H1 (cell line): ENCODE measurements around the gene OSBPL3. TPM values are rescaled to one million over a fixed set of nuclear protein-coding genes. Genes with fewer than 3 reads are reported as not detected.

ENCODE experiments used
- CTCF ChIA-PET: fragments of 300-600 bp; sonication (Branson Sonifier 250); formaldehyde crosslinking; loops from one replicate; lab custom pipeline; 2021; ENCODE audit not compliant: partially characterized antibody; lab: Charles Lee
- POLR2A ChIA-PET: fragments of 300-600 bp; sonication (Branson Sonifier 250); formaldehyde crosslinking; loops from one replicate; lab custom pipeline; 2021; ENCODE audit warnings: inconsistent platforms; ENCODE audit not compliant: partially characterized antibody; lab: Charles Lee
- DNase-seq, 2 experiments: peaks; one replicate each; pipeline versions ENCODE4 v3.0.0 to v3.0.0-alpha.2; 2010 to 2022; ENCODE audit warnings: low spot score in 2 of 2, low read depth in 1 of 2, mixed read lengths in 1 of 2
- FAIRE-seq: peaks from 2 replicates; lab custom pipeline; 2011; peaks lifted over from hg19 to GRCh38; lab: Jason Lieb, UNC
- H2AFZ ChIP-seq: 2 replicates; pipeline ENCODE4 v1.8.1; 2012; ENCODE audit warnings: low read length, inconsistent platforms
- H2AK5ac ChIP-seq: 2 replicates; pipeline ENCODE4 v1.6.1; 2013; ENCODE audit warnings: low read depth, low read length
- H2BK120ac ChIP-seq: replicated peaks from 2 replicates; pipeline ENCODE3; 2013; ENCODE audit warnings: low read depth, low read length, inconsistent platforms
- H2BK12ac ChIP-seq: 2 replicates; pipeline ENCODE4 v1.6.1; 2013; ENCODE audit warnings: low read depth, low read length
- H2BK15ac ChIP-seq: 2 replicates; pipeline ENCODE4 v1.6.1; 2013; ENCODE audit warnings: low read length
- H2BK20ac ChIP-seq: 2 replicates; pipeline ENCODE4 v1.6.1; 2013; ENCODE audit warnings: low read length
- H2BK5ac ChIP-seq: 2 replicates; pipeline ENCODE4 v1.6.1; 2013; ENCODE audit warnings: low read depth, low read length
- H3K14ac ChIP-seq: 2 replicates; pipeline ENCODE4 v1.6.1; 2013; ENCODE audit warnings: inconsistent platforms; ENCODE audit not compliant: insufficient read length
- H3K18ac ChIP-seq: 2 replicates; pipeline ENCODE4 v1.6.1; 2013; ENCODE audit warnings: low read length; ENCODE audit errors: extremely low read depth
- H3K23ac ChIP-seq: 2 replicates; pipeline ENCODE4 v1.6.1; 2013; ENCODE audit warnings: inconsistent platforms; ENCODE audit not compliant: insufficient read length
- H3K23me2 ChIP-seq: 2 replicates; pipeline ENCODE4 v1.6.1; 2013; ENCODE audit warnings: low read depth, low read length
- H3K27ac ChIP-seq: 2 replicates; pipeline ENCODE4 v1.6.1; 2011; ENCODE audit warnings: low read depth, low read length, inconsistent platforms
- H3K27me3 ChIP-seq, 4 experiments: replicated peaks in 1 of 4; 1 replicate in 1 of 4; 2 replicates in 3 of 4; pipeline versions ENCODE4 v1.6.1 to v1.8.1; 2011 to 2013; ENCODE audit warnings: low read length in 3 of 4, mild to moderate bottlenecking in 3 of 4, inconsistent platforms in 2 of 4, mixed read lengths in 2 of 4, moderate library complexity in 1 of 4; ENCODE audit not compliant: control insufficient read depth in 3 of 4, insufficient read depth in 3 of 4; ENCODE audit errors: extremely low read depth in 1 of 4
- H3K36me3 ChIP-seq, 4 experiments: 2 replicates each; pipeline versions ENCODE4 v1.6.1 to v1.8.1; 2011 to 2013; ENCODE audit warnings: mild to moderate bottlenecking in 4 of 4, low read length in 3 of 4, moderate library complexity in 2 of 4, control low read depth in 1 of 4, inconsistent platforms in 1 of 4; ENCODE audit not compliant: insufficient read depth in 4 of 4, control insufficient read depth in 2 of 4
- H3K4ac ChIP-seq: replicated peaks from 2 replicates; pipeline ENCODE3; 2013; ENCODE audit warnings: low read length, low read depth, mixed read lengths, inconsistent platforms; ENCODE audit not compliant: insufficient read length
- H3K4me1 ChIP-seq, 4 experiments: replicated peaks in 1 of 4; 1 replicate in 1 of 4; 2 replicates in 3 of 4; pipeline versions ENCODE4 v1.6.1 to v1.8.1; 2011 to 2013; ENCODE audit warnings: low read length in 3 of 4, inconsistent platforms in 2 of 4, mixed read lengths in 1 of 4; ENCODE audit not compliant: insufficient read depth in 4 of 4, control insufficient read depth in 3 of 4
- H3K4me2 ChIP-seq, 2 experiments: 2 replicates each; pipeline versions ENCODE4 v1.6.1 to v1.8.1; 2011 to 2013; ENCODE audit warnings: low read depth in 2 of 2, low read length in 2 of 2, control low read depth in 1 of 2, inconsistent platforms in 1 of 2, mild to moderate bottlenecking in 1 of 2; ENCODE audit not compliant: insufficient read depth in 1 of 2
- H3K4me3 ChIP-seq, 4 experiments: fragments of 200-600, 300-600 bp in 1 of 4; sonication (generic), shearing (Covaris generic), sonication (Bioruptor Twin) in 1 of 4; 2 replicates each; pipeline versions ENCODE4 v1.5.1 to v1.8.1; 2011 to 2016; ENCODE audit warnings: low read length in 4 of 4, low read depth in 3 of 4, control low read depth in 2 of 4, inconsistent platforms in 2 of 4, mild to moderate bottlenecking in 2 of 4, mixed read lengths in 1 of 4, moderate library complexity in 1 of 4; ENCODE audit not compliant: insufficient read depth in 2 of 4; ENCODE audit errors: extremely low read depth in 1 of 4
- H3K56ac ChIP-seq: replicated peaks from 2 replicates; pipeline ENCODE3; 2013; ENCODE audit warnings: low read depth, mild to moderate bottlenecking, mixed read lengths, low read length, inconsistent platforms; ENCODE audit not compliant: insufficient read length
- H3K79me1 ChIP-seq: 2 replicates; pipeline ENCODE4 v1.6.1; 2013; ENCODE audit warnings: low read depth, low read length, control low read depth
- H3K79me2 ChIP-seq, 2 experiments: 2 replicates each; pipeline versions ENCODE4 v1.6.1 to v1.8.1; 2012 to 2013; ENCODE audit warnings: low read length in 2 of 2, mild to moderate bottlenecking in 2 of 2, inconsistent platforms in 1 of 2; ENCODE audit not compliant: insufficient read depth in 2 of 2, control insufficient read depth in 1 of 2
- H3K9ac ChIP-seq, 4 experiments: replicated peaks in 1 of 4; 1 replicate in 1 of 4; 2 replicates in 3 of 4; pipeline versions ENCODE4 v1.6.1 to v1.8.1; 2011 to 2013; ENCODE audit warnings: low read depth in 3 of 4, low read length in 3 of 4, control low read depth in 2 of 4, mild to moderate bottlenecking in 2 of 4, moderate library complexity in 2 of 4, inconsistent platforms in 1 of 4; ENCODE audit errors: extremely low read depth in 1 of 4
- H3K9me3 ChIP-seq, 2 experiments: 2 replicates each; pipeline versions ENCODE4 v1.6.1 to v1.8.1; 2012 to 2013; ENCODE audit warnings: mild to moderate bottlenecking in 2 of 2, moderate library complexity in 2 of 2, control low read depth in 1 of 2, inconsistent platforms in 1 of 2, low read depth in 1 of 2, low read length in 1 of 2, mixed read lengths in 1 of 2; ENCODE audit not compliant: insufficient read depth in 2 of 2
- H4K20me1 ChIP-seq, 2 experiments: replicated peaks in 1 of 2; 2 replicates each; pipeline versions ENCODE3 to v1.8.1; 2011 to 2013; ENCODE audit warnings: inconsistent platforms in 2 of 2, low read length in 2 of 2, mild to moderate bottlenecking in 1 of 2; ENCODE audit not compliant: insufficient read depth in 2 of 2, control insufficient read depth in 1 of 2
- H4K5ac ChIP-seq: 2 replicates; pipeline ENCODE4 v1.6.1; 2013; ENCODE audit warnings: low read length, low read depth, mixed read lengths, inconsistent platforms; ENCODE audit not compliant: insufficient read length
- H4K8ac ChIP-seq: 2 replicates; pipeline ENCODE4 v1.8.0; 2013; ENCODE audit warnings: mild to moderate bottlenecking, moderate library complexity, low read length, inconsistent platforms; ENCODE audit not compliant: insufficient read depth; ENCODE audit errors: extremely low read depth
- H4K91ac ChIP-seq: replicated peaks from 2 replicates; pipeline ENCODE3; 2013; ENCODE audit warnings: low read length, mixed read lengths, inconsistent platforms; ENCODE audit not compliant: insufficient read length
- CBX8 ChIP-seq: fragments of 300-800, 300-1000 bp; sonication (generic); IDR thresholded peaks from 2 replicates; pipeline ENCODE4 v1.7.1; 2016; ENCODE audit warnings: low read depth, low read length, borderline replicate concordance
- CTBP2 ChIP-seq: IDR thresholded peaks from 2 replicates; pipeline ENCODE4 v1.7.0; 2011; ENCODE audit warnings: borderline replicate concordance, mild to moderate bottlenecking, moderate library complexity, mixed read lengths, low read length; ENCODE audit not compliant: insufficient read depth, insufficient read length
- EGR1 ChIP-seq: IDR thresholded peaks from 2 replicates; pipeline ENCODE4 v1.6.1; 2011; ENCODE audit warnings: low read depth, low read length, borderline replicate concordance
- EP300 ChIP-seq, 2 experiments: IDR thresholded peaks; 1 replicate in 1 of 2; 2 replicates in 1 of 2; pipeline ENCODE4 v1.6.1; 2011 to 2012; ENCODE audit warnings: low read depth in 2 of 2, low read length in 2 of 2, mild to moderate bottlenecking in 2 of 2, borderline replicate concordance in 1 of 2, inconsistent platforms in 1 of 2, moderate library complexity in 1 of 2
- GABPA ChIP-seq: IDR thresholded peaks from 2 replicates; pipeline ENCODE4 v1.6.1; 2011; ENCODE audit warnings: mild to moderate bottlenecking, low read length, moderate library complexity, borderline replicate concordance; ENCODE audit not compliant: insufficient read depth
- JUND ChIP-seq: IDR thresholded peaks from 2 replicates; pipeline ENCODE4 v1.6.1; 2011; ENCODE audit warnings: mild to moderate bottlenecking, improper control_type of control experiment, low read length
- NANOG ChIP-seq: IDR thresholded peaks from 2 replicates; pipeline ENCODE4 v1.6.1; 2011; ENCODE audit warnings: low read length, low read depth, mild to moderate bottlenecking, inconsistent platforms; ENCODE audit not compliant: insufficient read depth, poor library complexity, severe bottlenecking
- TCF12 ChIP-seq: IDR thresholded peaks from 2 replicates; pipeline ENCODE4 v1.6.1; 2011; ENCODE audit warnings: low read depth, mild to moderate bottlenecking, low read length
- TEAD4 ChIP-seq: IDR thresholded peaks from 2 replicates; pipeline ENCODE4 v1.6.1; 2012; ENCODE audit warnings: low read depth, low read length, inconsistent platforms, mixed read lengths
- WGBS, 2 experiments: shearing (Covaris generic) in 1 of 2; methylation state at CpG; one replicate each; pipeline versions ENCODE4 v1.1.6 to v1.1.7; 2013 to 2015; ENCODE audit warnings: low lambda C conversion rate in 2 of 2, mixed read lengths in 2 of 2, inconsistent platforms in 1 of 2, low coverage in 1 of 2, missing lambda C conversion rate in 1 of 2; ENCODE audit not compliant: insufficient replicate concordance in 2 of 2, insufficient coverage in 1 of 2, insufficient read length in 1 of 2; ENCODE audit errors: extremely low coverage in 1 of 2, missing lambda C conversion rate in 1 of 2; 5-methylcytosine and 5-hydroxymethylcytosine counted together
- polyA plus RNA-seq, 7 experiments: library from polyadenylated mRNA; depleted of rRNA in 3 of 7; stranded (reverse) in 5 of 7; unstranded in 2 of 7; fragments of >200 nt in 5 of 7; fragments of 200-250 nt in 2 of 7; gene quantifications; 1 replicate in 5 of 7; 2 replicates in 1 of 7; 4 replicates in 1 of 7; pipeline versions ENCODE4 v1.2.1 to v1.2.3, GENCODE V29; 2011 to 2013; ENCODE audit warnings: missing spikeins in 2 of 7, mixed read lengths in 2 of 7
- total RNA-seq: library from RNA; stranded (reverse); fragmentation: NEBNext Ultra II Directional; extraction: Animal tissue kit (Norgen Biotek cat#: 25700); gene quantifications from 2 replicates; pipeline ENCODE4 v1.2.1, GENCODE V29; 2021
- TF ChIP-seq, protein P1 (sequence below): IDR thresholded peaks from 2 replicates; pipeline ENCODE4 v1.6.1; 2012; ENCODE audit warnings: inconsistent platforms

OSBPL3 gene
- total and polyA plus RNA-seq, 2 of the 8 experiments (the other 6 are each of a cell fraction or from before 2014, with no cell fraction given), result 2.8 to 13.9 TPM

DNA sequence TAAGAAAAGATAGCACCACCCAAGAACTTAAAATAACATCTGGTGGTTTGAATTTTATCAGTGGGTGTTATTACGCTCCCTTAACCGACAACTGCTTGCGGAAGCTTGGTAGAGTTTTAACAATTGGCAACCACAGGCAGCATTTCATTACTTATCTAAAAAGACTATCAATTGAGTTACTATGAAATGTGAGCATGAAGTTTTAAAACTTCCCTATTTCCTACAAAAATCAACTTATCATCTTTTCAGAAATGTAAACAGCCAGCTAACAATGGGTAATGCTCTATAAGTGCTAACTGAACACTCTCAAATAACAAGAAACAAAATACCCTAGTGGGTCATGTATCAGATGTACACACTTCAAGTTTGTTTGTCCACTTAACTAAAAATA lies 68.8 kb downstream of the OSBPL3 start:
- Histone ChIP-seq H3K18ac (no peak overlapping the region), H3K23ac (no peak overlapping the region), H3K4me3 (no peak overlapping the region), H3K4ac (no peak overlapping the region), H4K20me1 (no peaks in the 10 kb centered on the region), H3K56ac (no peak overlapping the region), H3K27ac (no peak overlapping the region), H3K79me2 (no peaks in the 10 kb centered on the region), H3K36me3 (no peaks in the 10 kb centered on the region; a peak in 1 of 8 replicates), H2BK12ac (no peak overlapping the region), H3K9me3 (no peaks in the 10 kb centered on the region), H3K9ac (no peak overlapping the region), H3K23me2 (no peaks in the 10 kb centered on the region), H3K14ac (no peak overlapping the region), H4K5ac (no peak overlapping the region), H3K4me2 (no peak overlapping the region), H3K79me1 (no peaks in the 10 kb centered on the region), H2BK5ac (no peak overlapping the region), H2BK20ac (no peak overlapping the region), H3K27me3 (no peaks in the 10 kb centered on the region), H2AFZ (no peak overlapping the region), H4K8ac (no peak overlapping the region), H2BK120ac (no peak overlapping the region), H3K4me1 (peaks cover 0 to 1% (median 0%) of the 10 kb centered on the region in 4 experiments; a peak in 2 of 7 replicates), H4K91ac (no peak overlapping the region), H2AK5ac (no peak overlapping the region), H2BK15ac (no peak overlapping the region)
- FAIRE-seq (no peak), DNase-seq (no peak)
- ChIA-PET POLR2A (no interaction called here), CTCF (interaction anchor here (1.2 to 2.1 kb wide), 6 partner anchors 10 to 182 kb away, joined by 3 to 9 read pairs (median 4); no protein-coding TSS in a partner anchor)
- TF ChIP-seq EGR1 (no peak), TCF12 (no peak), NANOG (no peak), GABPA (no peak), JUND (no peak), TEAD4 (no peak), CTBP2 (no peak), EP300 (IDR thresholded peaks at IDR 0.05; ENCODE audit: borderline replicate concordance in 1 of 2, low read depth in 2 of 2, low read length in 2 of 2) (no peak), CBX8 (no peak)
- TF ChIP-seq, protein P1, sequence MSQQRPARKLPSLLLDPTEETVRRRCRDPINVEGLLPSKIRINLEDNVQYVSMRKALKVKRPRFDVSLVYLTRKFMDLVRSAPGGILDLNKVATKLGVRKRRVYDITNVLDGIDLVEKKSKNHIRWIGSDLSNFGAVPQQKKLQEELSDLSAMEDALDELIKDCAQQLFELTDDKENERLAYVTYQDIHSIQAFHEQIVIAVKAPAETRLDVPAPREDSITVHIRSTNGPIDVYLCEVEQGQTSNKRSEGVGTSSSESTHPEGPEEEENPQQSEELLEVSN, result no peak
- WGBS, 2 experiments, result 93% methylated on average over 3 of the region's 3 CpGs; no CpG with 5 or more reads in 1 of the 2 experiments
